ENCODE data around the gene SCFD2. TPM values are rescaled to one million over a fixed set of nuclear protein-coding genes. Genes with fewer than 3 reads are reported as not detected.

SCFD2 gene
- polyA plus RNA-seq, 1 of the 3 experiments (the other 2 are of a cell fraction) = 14.1 TPM

DNA sequence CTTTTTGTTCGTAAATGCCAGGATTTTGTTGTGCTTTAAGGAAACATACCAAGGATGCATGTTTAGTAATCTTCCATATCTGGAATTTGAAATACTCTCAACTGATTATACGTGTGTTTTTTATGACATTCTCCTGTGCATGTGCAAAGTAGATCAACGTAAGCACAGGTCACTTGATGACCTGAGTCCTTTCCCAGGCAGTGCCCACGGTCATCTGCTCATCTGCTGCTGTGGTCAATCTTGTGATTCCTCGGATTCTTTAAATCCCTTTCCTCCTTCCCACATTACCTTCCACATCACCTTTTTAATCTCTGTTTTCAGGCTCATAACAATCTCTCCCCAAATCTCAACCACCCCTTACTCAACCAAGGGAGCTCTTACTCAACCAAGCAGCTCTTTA is 399.7 kb downstream of the SCFD2 start (continued):
- TF ChIP-seq, protein P1, sequence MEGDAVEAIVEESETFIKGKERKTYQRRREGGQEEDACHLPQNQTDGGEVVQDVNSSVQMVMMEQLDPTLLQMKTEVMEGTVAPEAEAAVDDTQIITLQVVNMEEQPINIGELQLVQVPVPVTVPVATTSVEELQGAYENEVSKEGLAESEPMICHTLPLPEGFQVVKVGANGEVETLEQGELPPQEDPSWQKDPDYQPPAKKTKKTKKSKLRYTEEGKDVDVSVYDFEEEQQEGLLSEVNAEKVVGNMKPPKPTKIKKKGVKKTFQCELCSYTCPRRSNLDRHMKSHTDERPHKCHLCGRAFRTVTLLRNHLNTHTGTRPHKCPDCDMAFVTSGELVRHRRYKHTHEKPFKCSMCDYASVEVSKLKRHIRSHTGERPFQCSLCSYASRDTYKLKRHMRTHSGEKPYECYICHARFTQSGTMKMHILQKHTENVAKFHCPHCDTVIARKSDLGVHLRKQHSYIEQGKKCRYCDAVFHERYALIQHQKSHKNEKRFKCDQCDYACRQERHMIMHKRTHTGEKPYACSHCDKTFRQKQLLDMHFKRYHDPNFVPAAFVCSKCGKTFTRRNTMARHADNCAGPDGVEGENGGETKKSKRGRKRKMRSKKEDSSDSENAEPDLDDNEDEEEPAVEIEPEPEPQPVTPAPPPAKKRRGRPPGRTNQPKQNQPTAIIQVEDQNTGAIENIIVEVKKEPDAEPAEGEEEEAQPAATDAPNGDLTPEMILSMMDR (IDR thresholded peaks at IDR 0.05) = no peak
- TF ChIP-seq, protein P2, sequence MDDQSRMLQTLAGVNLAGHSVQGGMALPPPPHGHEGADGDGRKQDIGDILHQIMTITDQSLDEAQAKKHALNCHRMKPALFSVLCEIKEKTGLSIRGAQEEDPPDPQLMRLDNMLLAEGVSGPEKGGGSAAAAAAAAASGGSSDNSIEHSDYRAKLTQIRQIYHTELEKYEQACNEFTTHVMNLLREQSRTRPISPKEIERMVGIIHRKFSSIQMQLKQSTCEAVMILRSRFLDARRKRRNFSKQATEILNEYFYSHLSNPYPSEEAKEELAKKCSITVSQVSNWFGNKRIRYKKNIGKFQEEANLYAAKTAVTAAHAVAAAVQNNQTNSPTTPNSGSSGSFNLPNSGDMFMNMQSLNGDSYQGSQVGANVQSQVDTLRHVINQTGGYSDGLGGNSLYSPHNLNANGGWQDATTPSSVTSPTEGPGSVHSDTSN (IDR thresholded peaks at IDR 0.05) = no peak
- TF ChIP-seq, protein P3, sequence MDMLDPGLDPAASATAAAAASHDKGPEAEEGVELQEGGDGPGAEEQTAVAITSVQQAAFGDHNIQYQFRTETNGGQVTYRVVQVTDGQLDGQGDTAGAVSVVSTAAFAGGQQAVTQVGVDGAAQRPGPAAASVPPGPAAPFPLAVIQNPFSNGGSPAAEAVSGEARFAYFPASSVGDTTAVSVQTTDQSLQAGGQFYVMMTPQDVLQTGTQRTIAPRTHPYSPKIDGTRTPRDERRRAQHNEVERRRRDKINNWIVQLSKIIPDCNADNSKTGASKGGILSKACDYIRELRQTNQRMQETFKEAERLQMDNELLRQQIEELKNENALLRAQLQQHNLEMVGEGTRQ (IDR thresholded peaks at IDR 0.05; ENCODE audit: borderline replicate concordance, low read depth, low read length) = no peak
- TF ChIP-seq GATA2 (CRISPR knock-in tag; IDR thresholded peaks at IDR 0.05) (no peak), ELF1 (IDR thresholded peaks at IDR 0.05) (no peak)

DNA sequence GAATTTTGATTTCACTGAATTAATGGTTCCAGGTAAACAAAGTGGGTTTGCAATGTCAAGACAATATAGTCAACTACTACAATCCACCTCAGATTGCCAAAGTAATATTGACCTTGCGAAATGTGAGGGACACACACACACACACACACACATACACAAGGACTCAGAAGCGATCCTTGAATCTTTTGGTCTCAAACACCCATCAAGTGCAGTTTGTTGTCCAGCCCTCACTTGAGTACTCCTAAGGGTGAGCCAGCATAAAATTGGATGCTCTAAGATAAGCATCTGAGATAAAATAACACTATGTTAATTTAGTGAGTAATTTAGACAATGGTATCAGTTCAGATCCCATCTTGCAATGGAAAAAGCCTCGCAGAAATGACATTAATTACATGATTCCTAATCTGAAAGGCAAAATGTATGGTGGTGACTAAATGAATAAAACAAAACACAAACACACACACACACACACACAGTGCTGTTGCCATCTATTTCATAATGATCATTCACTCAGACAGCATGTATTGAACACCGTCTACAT is 401.2 kb downstream of the SCFD2 start:
- TF ChIP-seq RXRA (IDR thresholded peaks at IDR 0.05; ENCODE audit: borderline replicate concordance, low read depth) (no peak), GATA2 (CRISPR knock-in tag; IDR thresholded peaks at IDR 0.05) (peak; percentile 65), EP300 (IDR thresholded peaks at IDR 0.05; ENCODE audit: borderline replicate concordance in 1 of 2, low read depth in 1 of 2, low read length in 1 of 2) (peak in 1 of 2 experiments; percentile 44; a peak in 1 of 4 replicates), GABPA (IDR thresholded peaks at IDR 0.05; ENCODE audit: low read depth) (no peak), CHD2 (IDR thresholded peaks at IDR 0.05; ENCODE audit: low read length, partially characterized antibody) (no peak)
- TF ChIP-seq, protein P2 (IDR thresholded peaks at IDR 0.05) = no peak
- TF ChIP-seq, protein P4, sequence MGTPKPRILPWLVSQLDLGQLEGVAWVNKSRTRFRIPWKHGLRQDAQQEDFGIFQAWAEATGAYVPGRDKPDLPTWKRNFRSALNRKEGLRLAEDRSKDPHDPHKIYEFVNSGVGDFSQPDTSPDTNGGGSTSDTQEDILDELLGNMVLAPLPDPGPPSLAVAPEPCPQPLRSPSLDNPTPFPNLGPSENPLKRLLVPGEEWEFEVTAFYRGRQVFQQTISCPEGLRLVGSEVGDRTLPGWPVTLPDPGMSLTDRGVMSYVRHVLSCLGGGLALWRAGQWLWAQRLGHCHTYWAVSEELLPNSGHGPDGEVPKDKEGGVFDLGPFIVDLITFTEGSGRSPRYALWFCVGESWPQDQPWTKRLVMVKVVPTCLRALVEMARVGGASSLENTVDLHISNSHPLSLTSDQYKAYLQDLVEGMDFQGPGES (IDR thresholded peaks at IDR 0.05; ENCODE audit: low read depth, low read length) = no peak
- TF ChIP-seq, protein P3 (IDR thresholded peaks at IDR 0.05; ENCODE audit: borderline replicate concordance, low read depth, low read length) = no peak
- Histone ChIP-seq H3K4me2 (no peak overlapping the region), H3K4me1 (ENCODE audit: control insufficient read depth in 1 of 2, insufficient read depth in 2 of 2, low read depth in 1 of 2, low read length in 1 of 2) (peaks cover 0 to 7% of the 10 kb centered on the region in 2 experiments; a peak in 2 of 4 replicates), H4K20me1 (ENCODE audit: insufficient read depth) (no peaks in the 10 kb centered on the region), H3K36me3 (replicated peaks in 1 of 2; ENCODE audit: control insufficient read depth in 1 of 2, insufficient read depth in 2 of 2, low read length in 1 of 2) (no peaks in the 10 kb centered on the region), H3K4me3 (ENCODE audit: low read depth in 2 of 2, low read length in 1 of 2) (no peak overlapping the region), H3K9me3 (no peaks in the 10 kb centered on the region), H3K79me2 (ENCODE audit: insufficient read depth) (no peaks in the 10 kb centered on the region), H3K9ac (no peak overlapping the region), H3K9me2 (no peaks in the 10 kb centered on the region), H3F3A (replicated peaks; ENCODE audit: insufficient read depth) (no peaks in the 10 kb centered on the region), H3K27ac (ENCODE audit: low read depth in 2 of 2, low read length in 1 of 2) (no peak overlapping the region), H3K27me3 (ENCODE audit: insufficient read depth) (no peaks in the 10 kb centered on the region), H2AFZ (ENCODE audit: low read depth) (no peak overlapping the region)
- DNase-seq = no peak
- ChIA-PET CTCF (interaction anchor here (1.1 kb wide), 2 partner anchors 18 to 96 kb away, joined by 3 read pairs; no protein-coding TSS in a partner anchor), POLR2A (no interaction called here)
- WGBS (ENCODE audit: low lambda C conversion rate) = 90% methylated on average over 4 of the region's 4 CpGs
